SU-DHL-6 (cell line): ENCODE measurements around the gene CCSER2.

ENCODE experiments used
- CTCF ChIP-seq: fragments of 200-600 bp; sonication (generic); IDR thresholded peaks from one replicate; pipeline ENCODE4 v1.5.1; 2017; ENCODE audit warnings: antibody characterized with exemption, mild to moderate bottlenecking, low read length, moderate library complexity; ENCODE audit not compliant: insufficient read depth, poor library complexity, severe bottlenecking
- EZH2phosphoT487 ChIP-seq: fragments of 200-600 bp; sonication (generic), shearing (Covaris generic); conservative IDR thresholded peaks from 2 replicates; pipeline ENCODE4 v1.6.1; 2018; ENCODE audit warnings: mild to moderate bottlenecking, antibody characterized with exemption, low read length, moderate library complexity, mixed read lengths

- no peak for TF ChIP-seq CTCF
- TF ChIP-seq EZH2phosphoT487 = no peak
Measured at GRCh38 chr10:84298057-84298456, 30.3 kb upstream of the CCSER2 start.
